ENCODE measurements around the gene CFAP65. TPM values are rescaled to one million over a fixed set of nuclear protein-coding genes. Genes with fewer than 3 reads are reported as not detected.

CFAP65 gene
- total and polyA plus RNA-seq, 2 of the 4 experiments (the other 2 are of a cell fraction) = not detected

GRCh38 chr2:219049282-219049681, 8.0 kb upstream of the CFAP65 start (continued):
- TF ChIP-seq CTCF (conservative IDR thresholded peaks at IDR 0.05; ENCODE audit: low read depth, low read length) (no peak), MAZ (IDR thresholded peaks at IDR 0.05; ENCODE audit: borderline replicate concordance, low read depth, low read length) (no peak), MXI1 (IDR thresholded peaks at IDR 0.05; ENCODE audit: borderline replicate concordance, low read depth, low read length) (no peak), SMC3 (IDR thresholded peaks at IDR 0.05; ENCODE audit: low read depth, low read length) (no peak), CHD1 (IDR thresholded peaks at IDR 0.05; ENCODE audit: low read depth, low read length) (no peak), CEBPB (IDR thresholded peaks at IDR 0.05; ENCODE audit: low read depth, low read length) (no peak)

Data from IMR-90 (cell line).